Naive B cell (primary cell): ENCODE measurements around the gene F5. TPM values are rescaled to one million over a fixed set of nuclear protein-coding genes. Genes with fewer than 3 reads are reported as not detected.
A peak's percentile ranks its signal among the peaks of the same experiment; 100 is the strongest.

Experiments used
- ATAC-seq, 2 donors: fragments of 150-1000 bp; cut with Tn5 transposase; 2 replicates each; pipeline ENCODE4 v1.10.0; 2021; ENCODE audit warnings: low read depth in 2 of 2, mild to moderate bottlenecking in 2 of 2, moderate library complexity in 2 of 2
- DNase-seq: peaks from one replicate; pipeline ENCODE4 v3.0.0; 2022
- H3K27ac Mint-ChIP-seq, 6 donors: one replicate each; pipeline ENCODE4 v1.8.0; 2020 to 2022; ENCODE audit warnings: mild to moderate bottlenecking in 6 of 6, mixed read lengths in 6 of 6, moderate library complexity in 5 of 6, inconsistent platforms in 2 of 6
- H3K27me3 Mint-ChIP-seq, 3 donors: one replicate each; pipeline ENCODE4 v1.8.0; 2021 to 2022; ENCODE audit warnings: mixed read lengths in 3 of 3, mild to moderate bottlenecking in 1 of 3
- H3K36me3 Mint-ChIP-seq, 2 donors: one replicate each; pipeline ENCODE4 v1.8.0; 2020 to 2022; ENCODE audit warnings: mixed read lengths in 2 of 2, inconsistent platforms in 1 of 2, mild to moderate bottlenecking in 1 of 2
- H3K4me1 Mint-ChIP-seq, 3 donors: one replicate each; pipeline ENCODE4 v1.8.0; 2020 to 2022; ENCODE audit warnings: mixed read lengths in 3 of 3, inconsistent platforms in 1 of 3, mild to moderate bottlenecking in 1 of 3, moderate library complexity in 1 of 3
- H3K4me3 Mint-ChIP-seq, 8 donors: one replicate each; pipeline ENCODE4 v1.8.0; 2020 to 2022; ENCODE audit warnings: mild to moderate bottlenecking in 8 of 8, mixed read lengths in 8 of 8, moderate library complexity in 8 of 8, inconsistent platforms in 2 of 8
- H3K9me3 Mint-ChIP-seq, 7 donors: one replicate each; pipeline ENCODE4 v1.8.0; 2020 to 2022; ENCODE audit warnings: mixed read lengths in 7 of 7, mild to moderate bottlenecking in 5 of 7, inconsistent platforms in 2 of 7, moderate library complexity in 1 of 7
- polyA plus RNA-seq, 6 donors: library from polyadenylated mRNA; unstranded; fragments of 300-500 nt; fragmentation: Illumina TruSeq; gene quantifications; one replicate each; pipeline ENCODE4 v1.2.3, GENCODE V29; 2021; ENCODE audit warnings: low read depth in 6 of 6

F5 gene
- polyA plus RNA-seq, 6 donors from 2014 or later, result 0.06 TPM; not detected in 5

- Mint-ChIP-seq H3K4me3 (no peak overlapping the region), H3K27ac (peak overlapping the region in 1 of 6 donors; percentile 14), H3K27me3 (no peaks in the 10 kb centered on the region), H3K9me3 (peaks cover 0 to 2% (median 0%) of the 10 kb centered on the region in 7 donors), H3K4me1 (peaks cover 23 to 43% (median 41%) of the 10 kb centered on the region in 3 donors), H3K36me3 (peaks cover 0 to 2% of the 10 kb centered on the region in 2 donors)
- ATAC-seq, result no peak
- no peak for DNase-seq
Measured at GRCh38 chr1:169608226-169608625, 21.9 kb upstream of the F5 start.

DNA sequence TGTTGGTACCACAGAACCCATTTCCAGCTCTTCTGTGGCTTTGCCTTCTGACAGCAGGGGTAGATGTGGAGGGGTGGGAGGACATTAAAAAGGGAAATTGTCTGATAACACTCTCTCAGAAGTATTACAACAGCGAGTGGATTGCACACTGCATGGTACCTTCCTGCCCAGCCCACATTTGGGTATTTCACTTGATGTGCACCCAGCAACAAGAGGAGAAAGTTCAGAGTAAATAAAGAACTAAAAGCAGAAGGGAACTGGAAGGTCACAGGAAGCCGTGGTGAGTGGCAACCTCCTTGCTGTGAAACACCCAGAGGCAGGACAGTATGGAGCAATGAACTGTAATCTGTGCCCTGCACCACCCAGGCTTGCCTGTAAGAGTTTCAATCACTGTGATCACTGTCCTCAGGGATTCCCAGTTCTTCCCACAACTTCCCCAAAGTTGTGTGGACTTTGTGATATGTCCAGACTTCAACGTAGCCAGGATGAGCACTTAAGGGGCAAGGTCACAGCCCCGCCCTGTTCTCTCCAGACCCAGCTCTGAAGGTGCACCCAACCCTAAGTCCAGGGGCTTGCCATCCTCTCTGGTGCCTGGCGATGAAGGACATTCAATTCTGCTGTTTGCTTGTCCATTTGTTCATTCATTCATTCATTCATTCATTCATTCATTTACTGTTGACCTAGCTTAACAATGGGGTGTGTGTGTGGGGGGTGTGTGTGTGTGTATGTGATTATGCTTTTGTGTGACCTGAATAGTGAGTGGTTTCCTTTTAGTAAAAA is 18.7 kb upstream of the F5 start:
- Mint-ChIP-seq H3K9me3 (peaks cover 0 to 2% (median 0%) of the 10 kb centered on the region in 7 donors), H3K27me3 (no peaks in the 10 kb centered on the region), H3K4me1 (peaks cover 45 to 69% (median 68%) of the 10 kb centered on the region in 3 donors), H3K4me3 (peak overlapping the region in 7 of 8 donors; percentile 28 to 82 (median 60)), H3K27ac (peak overlapping the region; percentile 68 to 94 (median 90)), H3K36me3 (no peaks in the 10 kb centered on the region)
- DNase-seq, result peak; percentile 47
- ATAC-seq, result peak; percentile 80

DNA sequence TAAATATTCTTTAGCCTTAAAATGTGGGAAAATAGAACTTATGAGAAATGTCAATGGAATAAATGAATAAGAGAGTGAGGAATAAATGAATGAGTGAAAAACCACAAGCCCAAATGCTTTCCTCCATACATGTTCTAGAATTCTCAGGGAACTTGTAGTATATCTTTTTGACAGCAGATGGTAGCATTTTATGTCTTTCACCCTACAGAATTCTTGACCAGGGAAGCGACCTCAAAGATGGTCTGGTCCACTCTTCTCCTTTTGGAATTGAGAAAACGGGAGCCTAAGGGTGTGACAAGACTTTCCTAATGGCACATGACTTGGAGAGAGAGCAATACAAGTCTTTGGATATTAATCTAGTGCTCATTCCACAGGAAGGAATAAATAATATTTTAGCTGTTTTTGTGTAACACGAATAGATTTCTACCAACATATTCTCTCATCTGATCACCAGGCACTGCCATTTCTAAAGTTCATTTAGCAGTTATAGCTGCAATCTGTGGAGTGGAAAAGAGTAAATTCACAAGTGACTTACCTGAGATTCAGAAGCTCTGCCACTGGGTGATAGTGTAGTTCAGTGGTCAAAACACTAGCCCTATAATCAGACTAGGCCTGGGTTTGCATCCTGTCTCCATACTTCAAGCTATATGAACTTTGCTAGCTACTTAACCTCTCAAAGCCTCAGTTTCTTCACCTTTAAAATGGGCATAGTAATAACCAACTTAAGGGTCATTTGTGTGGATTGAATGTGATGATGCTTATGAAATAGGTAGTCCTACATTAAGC is 15.0 kb upstream of the F5 start:
- ATAC-seq, result peak in 1 of 2 donors; percentile 27
- peaks cover 0 to 6% (median 0%) of the 10 kb centered on the region in 3 donors for H3K27me3 Mint-ChIP-seq
- peak overlapping the region; percentile 7 to 93 (median 74) for H3K27ac Mint-ChIP-seq
- H3K36me3 Mint-ChIP-seq, result no peaks in the 10 kb centered on the region
- peaks cover 37 to 56% (median 48%) of the 10 kb centered on the region in 3 donors for H3K4me1 Mint-ChIP-seq
- no peaks in the 10 kb centered on the region for H3K9me3 Mint-ChIP-seq
- peak overlapping the region in 2 of 8 donors; percentile 40 to 45 for H3K4me3 Mint-ChIP-seq
- DNase-seq, result peak; percentile 36

DNA sequence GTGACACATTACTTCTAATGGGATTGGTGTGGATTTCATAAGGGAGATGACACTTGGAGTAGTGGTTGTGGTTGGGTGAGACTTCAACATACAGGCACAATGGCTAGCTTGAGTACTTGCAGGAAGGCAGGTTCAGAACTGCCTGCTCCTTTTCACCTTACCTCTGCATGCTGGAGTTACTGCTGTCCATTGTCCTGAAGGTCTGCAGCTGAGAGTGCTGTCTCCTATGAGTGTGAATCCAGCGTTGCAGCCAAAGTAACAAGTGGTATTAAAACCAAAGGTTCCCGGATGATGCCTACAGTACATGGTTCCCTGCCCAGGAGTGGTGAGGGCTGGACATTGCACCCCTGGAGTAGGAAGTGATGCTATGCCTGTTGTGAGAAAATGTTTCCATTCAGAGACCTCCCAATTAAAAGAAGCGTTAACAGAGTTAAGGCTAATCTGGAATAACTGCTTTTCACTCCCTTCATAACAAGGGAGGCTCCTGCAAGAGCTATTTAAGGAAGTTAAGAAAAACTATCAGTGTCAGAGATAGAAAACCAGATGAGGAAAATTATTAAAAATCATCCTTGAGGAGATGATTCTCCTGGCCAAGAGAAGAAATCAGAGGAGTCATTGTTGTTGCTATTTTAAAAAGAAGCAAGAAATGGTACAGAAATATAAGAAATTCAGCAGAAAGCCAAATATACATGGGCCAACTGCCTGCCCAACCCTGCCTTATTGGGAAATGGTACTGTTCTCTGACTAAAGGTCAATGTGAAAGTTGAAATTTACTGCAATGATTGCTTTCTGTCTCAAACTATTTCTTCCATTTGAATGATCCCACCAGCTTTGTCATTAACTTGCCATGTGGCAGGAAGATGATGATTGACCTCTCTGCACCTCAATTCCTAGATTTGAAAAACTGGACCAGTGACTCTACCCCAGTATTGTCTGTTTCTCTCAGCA is 9.8 kb upstream of the F5 start:
- no peak overlapping the region for H3K27ac Mint-ChIP-seq
- ATAC-seq (no peak), DNase-seq (no peak)
- peaks cover 4 to 12% (median 9%) of the 10 kb centered on the region in 3 donors for H3K4me1 Mint-ChIP-seq
- H3K9me3 Mint-ChIP-seq, result no peaks in the 10 kb centered on the region
- peaks cover 0 to 8% (median 6%) of the 10 kb centered on the region in 3 donors for H3K27me3 Mint-ChIP-seq
- no peaks in the 10 kb centered on the region for H3K36me3 Mint-ChIP-seq
- no peak overlapping the region for H3K4me3 Mint-ChIP-seq

DNA sequence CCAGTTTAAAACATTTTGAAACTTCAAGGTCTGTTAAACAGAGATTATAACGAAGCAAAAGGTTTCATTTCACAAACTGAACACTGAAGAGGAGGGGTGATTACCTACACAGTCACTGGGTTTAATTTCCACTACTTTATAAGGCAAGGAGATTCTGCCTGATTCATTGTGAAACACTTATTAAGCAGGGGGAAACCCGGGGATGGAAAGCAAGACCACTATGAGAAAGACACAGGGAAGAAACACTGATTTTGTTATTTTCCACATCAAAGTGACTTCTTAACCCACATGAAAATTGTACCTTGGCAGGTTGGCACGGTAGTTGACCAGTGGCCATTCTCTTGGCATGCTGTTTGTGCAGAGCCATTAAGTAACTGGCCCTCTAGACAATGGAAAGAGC is 8.1 kb upstream of the F5 start:
- Mint-ChIP-seq H3K4me1 (peaks cover 0 to 6% (median 3%) of the 10 kb centered on the region in 3 donors), H3K36me3 (no peaks in the 10 kb centered on the region), H3K4me3 (no peak overlapping the region), H3K9me3 (no peaks in the 10 kb centered on the region), H3K27me3 (peaks cover 0 to 13% (median 6%) of the 10 kb centered on the region in 3 donors), H3K27ac (no peak overlapping the region)
- ATAC-seq (no peak), DNase-seq (no peak)

DNA sequence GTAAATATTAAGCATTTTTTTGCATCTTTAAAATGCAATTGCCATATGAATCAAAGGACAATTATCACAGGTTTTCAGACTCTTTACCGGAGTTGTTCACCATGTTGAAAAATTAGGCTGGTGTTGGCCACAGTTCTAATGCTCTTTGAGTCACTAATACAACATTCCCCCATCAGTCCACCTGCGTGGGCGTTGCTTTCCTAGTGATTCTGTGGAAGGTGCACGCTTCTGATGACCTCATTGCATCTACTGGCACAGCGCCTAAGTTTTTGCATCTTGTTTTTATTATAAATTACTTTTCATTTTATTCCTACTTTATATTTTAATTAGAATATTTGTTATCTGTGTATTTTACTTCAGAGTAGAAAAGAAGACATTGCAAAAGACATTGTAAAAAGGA is 4.7 kb upstream of the F5 start:
- no peak for DNase-seq
- Mint-ChIP-seq H3K9me3 (no peaks in the 10 kb centered on the region), H3K27me3 (peaks cover 0 to 20% (median 7%) of the 10 kb centered on the region in 3 donors), H3K4me1 (peaks cover 7 to 13% (median 8%) of the 10 kb centered on the region in 3 donors), H3K4me3 (no peak overlapping the region), H3K27ac (no peak overlapping the region), H3K36me3 (no peaks in the 10 kb centered on the region)
- no peak for ATAC-seq

GRCh38 chr1:169588785-169589485 is 2.7 kb upstream of the F5 start:
- DNase-seq (no peak), ATAC-seq (no peak)
- H3K4me3 Mint-ChIP-seq, result no peak overlapping the region
- no peaks in the 10 kb centered on the region for H3K36me3 Mint-ChIP-seq
- H3K4me1 Mint-ChIP-seq, result peaks cover 4 to 9% (median 8%) of the 10 kb centered on the region in 3 donors
- no peak overlapping the region for H3K27ac Mint-ChIP-seq
- peaks cover under 1 to 31% (median 13%) of the 10 kb centered on the region in 3 donors for H3K27me3 Mint-ChIP-seq
- no peaks in the 10 kb centered on the region for H3K9me3 Mint-ChIP-seq

DNA sequence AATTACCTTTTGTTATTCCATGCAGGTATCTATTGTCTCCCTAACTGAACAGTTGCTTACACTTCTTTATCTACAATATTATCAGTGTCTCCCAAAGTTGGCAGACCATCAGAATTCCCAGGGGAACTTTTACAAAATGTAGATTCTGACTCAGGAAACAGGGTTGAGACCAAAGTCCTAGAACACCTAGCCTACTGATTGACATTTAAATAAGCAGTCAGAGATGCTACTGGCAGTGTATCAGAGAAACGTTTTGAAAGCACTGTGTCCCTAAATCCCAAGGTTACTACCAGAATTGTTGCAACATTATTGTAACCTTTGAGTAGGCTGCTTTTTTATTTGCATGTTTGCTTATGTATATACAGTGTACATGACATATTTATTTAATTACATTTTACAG is 1.8 kb upstream of the F5 start:
- Mint-ChIP-seq H3K27ac (no peak overlapping the region), H3K36me3 (no peaks in the 10 kb centered on the region), H3K4me3 (no peak overlapping the region), H3K4me1 (peaks cover 4 to 8% (median 7%) of the 10 kb centered on the region in 3 donors), H3K27me3 (peaks cover 9 to 31% (median 18%) of the 10 kb centered on the region in 3 donors), H3K9me3 (no peaks in the 10 kb centered on the region)
- ATAC-seq, result no peak
- no peak for DNase-seq

- H3K4me3 Mint-ChIP-seq, result peak overlapping the region in 7 of 8 donors; percentile 20 to 73 (median 49)
- H3K9me3 Mint-ChIP-seq, result no peaks in the 10 kb centered on the region
- ATAC-seq (peak; percentile 37 to 43), DNase-seq (no peak)
- H3K4me1 Mint-ChIP-seq, result peaks cover 4 to 8% (median 7%) of the 10 kb centered on the region in 3 donors
- peak overlapping the region in 1 of 6 donors; percentile 43 for H3K27ac Mint-ChIP-seq
- H3K36me3 Mint-ChIP-seq, result no peaks in the 10 kb centered on the region
- peaks cover 13 to 24% (median 18%) of the 10 kb centered on the region in 3 donors for H3K27me3 Mint-ChIP-seq
Measured at GRCh38 chr1:169586067-169586394, 250 bp downstream of the F5 start.

DNA sequence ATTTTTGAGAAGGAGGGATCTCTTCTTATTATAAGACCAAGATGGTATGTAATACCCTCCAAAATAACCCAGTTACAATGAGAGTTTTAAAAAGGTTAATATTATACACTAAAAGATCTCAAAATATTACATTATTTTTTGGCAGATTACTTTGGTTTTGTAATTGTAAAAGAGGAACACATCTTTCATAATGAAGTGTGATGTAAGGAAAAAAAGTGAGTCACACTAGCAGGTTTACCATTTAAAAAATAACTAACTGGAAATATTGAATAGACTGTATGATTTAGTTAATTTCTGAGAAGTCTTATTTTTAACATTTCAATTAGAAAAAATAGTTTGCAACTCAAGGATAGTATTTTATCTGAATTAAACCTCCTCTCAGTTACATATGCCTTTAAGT is 1.1 kb downstream of the F5 start:
- no peak overlapping the region for H3K27ac Mint-ChIP-seq

DNA sequence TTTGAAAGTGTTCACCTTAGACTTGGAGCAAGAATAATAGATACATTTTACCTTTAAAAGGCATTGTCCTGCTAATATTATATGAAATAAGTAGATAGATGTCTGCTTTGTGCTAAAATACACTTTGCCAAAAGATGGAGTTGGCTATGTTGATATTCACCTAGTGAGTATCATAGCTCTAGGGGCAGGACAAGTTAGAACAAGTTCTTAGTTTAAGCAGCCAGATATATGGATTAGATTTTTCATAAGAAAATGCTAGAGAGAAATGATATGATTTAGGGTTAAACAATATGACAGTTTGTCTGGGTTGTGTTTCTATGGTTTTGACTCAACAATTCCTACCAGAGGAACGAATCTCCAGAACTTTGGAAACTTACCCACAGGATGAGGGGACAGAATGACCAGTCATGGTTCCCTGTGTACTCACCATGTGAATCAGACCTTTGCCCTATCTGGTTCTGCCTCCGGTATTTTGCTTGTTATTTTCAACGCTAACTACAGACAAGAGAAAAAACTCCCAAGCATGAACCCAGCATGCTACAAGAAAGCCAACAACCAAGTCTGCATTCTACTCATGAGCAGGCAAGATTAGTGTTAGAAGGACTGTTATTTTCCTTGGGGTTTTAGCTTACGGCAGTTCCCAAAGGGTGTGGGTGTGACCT is 1.7 kb downstream of the F5 start:
- Mint-ChIP-seq H3K36me3 (no peaks in the 10 kb centered on the region), H3K27ac (no peak overlapping the region), H3K4me3 (no peak overlapping the region), H3K9me3 (no peaks in the 10 kb centered on the region), H3K4me1 (peaks cover 4 to 8% (median 7%) of the 10 kb centered on the region in 3 donors), H3K27me3 (peaks cover 13 to 19% (median 18%) of the 10 kb centered on the region in 3 donors)
- ATAC-seq, result no peak
- DNase-seq, result no peak

More for the DNA sequence above, 1.1 kb downstream of the F5 start:
- H3K4me3 Mint-ChIP-seq, result no peak overlapping the region
- ATAC-seq (no peak), DNase-seq (no peak)
- H3K27me3 Mint-ChIP-seq, result peaks cover 13 to 23% (median 18%) of the 10 kb centered on the region in 3 donors
- H3K36me3 Mint-ChIP-seq, result no peaks in the 10 kb centered on the region
- H3K9me3 Mint-ChIP-seq, result no peaks in the 10 kb centered on the region
- peaks cover 4 to 8% (median 7%) of the 10 kb centered on the region in 3 donors for H3K4me1 Mint-ChIP-seq
